SU-DHL-6 (cell line): ENCODE data around the gene MARCHF11.

Experiments used
- H2AFZ ChIP-seq: fragments of 200-600 bp; sonication (generic); 2 replicates; pipeline ENCODE4 v1.6.1; 2014; ENCODE audit warnings: low read depth, mild to moderate bottlenecking, moderate library complexity, mixed read lengths, antibody characterized with exemption, low read length; ENCODE audit not compliant: severe bottlenecking
- H3F3A ChIP-seq: fragments of 200-600 bp; shearing (Covaris generic); 2 replicates; pipeline ENCODE4 v1.6.0; 2016; ENCODE audit warnings: antibody characterized with exemption, mild to moderate bottlenecking; ENCODE audit not compliant: insufficient read depth
- H3K27ac ChIP-seq: fragments of 200-600 bp; sonication (generic); 2 replicates; pipeline ENCODE4 v1.5.1; 2016; ENCODE audit warnings: low read depth, mild to moderate bottlenecking, low read length, moderate library complexity, mixed read lengths
- H3K27me3 ChIP-seq: fragments of 200-600 bp; sonication (generic), shearing (Covaris generic); 2 replicates; pipeline ENCODE4 v1.6.0; 2014; ENCODE audit warnings: mild to moderate bottlenecking, low read length
- H3K36me3 ChIP-seq: fragments of 200-600 bp; sonication (generic); 2 replicates; pipeline ENCODE4 v1.6.1; 2014; ENCODE audit warnings: mild to moderate bottlenecking, low read length, mixed read lengths
- H3K4me2 ChIP-seq: fragments of 300-600, 200-600 bp; shearing (Covaris generic), sonication (generic); 2 replicates; pipeline ENCODE4 v1.6.0; 2014; ENCODE audit warnings: low read length, low read depth, mild to moderate bottlenecking; ENCODE audit not compliant: poor library complexity, severe bottlenecking
- H3K4me3 ChIP-seq: fragments of 200-600 bp; sonication (generic); 2 replicates; pipeline ENCODE4 v1.5.1; 2014; ENCODE audit warnings: antibody characterized with exemption, low read length, mild to moderate bottlenecking, mixed read lengths; ENCODE audit not compliant: insufficient read depth, poor library complexity, severe bottlenecking
- H3K79me2 ChIP-seq: fragments of 200-600 bp; sonication (generic); 2 replicates; pipeline ENCODE4 v1.6.1; 2014; ENCODE audit warnings: mild to moderate bottlenecking, low read length, moderate library complexity; ENCODE audit not compliant: insufficient read depth
- H3K9ac ChIP-seq: fragments of 200-600 bp; sonication (generic); 2 replicates; pipeline ENCODE4 v1.7.0; 2014; ENCODE audit warnings: mild to moderate bottlenecking, low read length
- H3K9me2 ChIP-seq: fragments of 200-600 bp; sonication (generic); replicated peaks from 2 replicates; pipeline ENCODE4 v1.6.1; 2014; ENCODE audit warnings: low read length; ENCODE audit not compliant: insufficient read depth
- H3K9me3 ChIP-seq: fragments of 200-600 bp; sonication (generic); 2 replicates; pipeline ENCODE4 v1.6.1; 2014; ENCODE audit warnings: low read length, mixed read lengths; ENCODE audit not compliant: insufficient read depth
- H4K20me1 ChIP-seq: fragments of 200-600 bp; sonication (generic); 2 replicates; pipeline ENCODE4 v1.6.1; 2014; ENCODE audit warnings: low read depth, mild to moderate bottlenecking, antibody characterized with exemption, low read length, moderate library complexity, mixed read lengths
- EZH2phosphoT487 ChIP-seq: fragments of 200-600 bp; sonication (generic), shearing (Covaris generic); conservative IDR thresholded peaks from 2 replicates; pipeline ENCODE4 v1.6.1; 2018; ENCODE audit warnings: mild to moderate bottlenecking, antibody characterized with exemption, low read length, moderate library complexity, mixed read lengths
- TF ChIP-seq, protein P1 (sequence below): fragments of 200-600 bp; sonication (generic); IDR thresholded peaks from one replicate; pipeline ENCODE4 v1.5.1; 2017; ENCODE audit warnings: antibody characterized with exemption, mild to moderate bottlenecking, low read length, moderate library complexity; ENCODE audit not compliant: insufficient read depth, poor library complexity, severe bottlenecking

Gene MARCHF11

DNA sequence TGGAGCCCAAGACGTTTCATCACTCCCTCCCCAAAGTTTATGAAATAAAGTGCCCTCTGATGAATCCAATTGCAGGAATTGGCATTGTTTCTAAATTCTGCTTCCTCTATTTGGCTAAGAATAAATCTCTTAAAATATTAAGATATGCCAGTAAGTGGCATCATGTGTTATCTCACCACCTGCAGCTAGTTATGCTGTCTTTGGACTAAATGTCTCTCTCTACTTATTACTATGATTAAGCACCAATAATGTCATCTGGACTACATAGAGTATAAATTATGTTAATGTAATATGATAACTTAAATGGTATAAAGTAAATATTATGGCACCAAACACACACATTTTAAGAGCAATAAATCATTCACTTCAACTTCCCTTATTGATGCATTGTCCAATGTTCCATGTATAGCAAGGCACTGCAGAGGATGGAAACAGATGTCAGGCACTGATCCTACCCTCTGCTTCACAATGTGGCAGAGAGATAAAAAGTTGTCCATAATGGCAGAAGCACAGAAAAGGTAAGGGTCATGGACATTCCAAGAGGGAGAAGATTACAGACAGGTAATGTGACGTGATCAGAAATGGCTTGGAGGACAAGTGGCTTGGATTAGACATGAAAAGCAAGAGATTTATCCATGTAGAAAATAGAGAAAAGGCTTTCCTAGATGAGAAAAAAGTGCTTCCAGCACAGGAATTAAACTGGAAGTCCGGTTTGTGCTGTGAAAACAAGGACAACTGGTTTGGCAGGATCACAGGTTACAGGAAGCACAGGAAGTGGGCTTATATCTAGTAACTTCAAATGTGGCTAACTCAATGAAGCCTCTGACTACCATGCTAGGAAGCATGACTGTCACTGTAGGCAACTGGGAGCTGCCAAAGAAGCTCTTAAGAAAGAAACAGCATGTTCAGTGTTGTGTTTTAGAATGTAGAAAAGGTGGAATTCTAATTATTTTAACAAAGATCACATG lies 26.7 kb downstream of the MARCHF11 start:
- no peaks in the 10 kb centered on the region for H3K9me2 ChIP-seq
- H3K4me2 ChIP-seq = no peak overlapping the region
- no peak overlapping the region for H3K4me3 ChIP-seq
- TF ChIP-seq EZH2phosphoT487 = no peak
- TF ChIP-seq, protein P1, sequence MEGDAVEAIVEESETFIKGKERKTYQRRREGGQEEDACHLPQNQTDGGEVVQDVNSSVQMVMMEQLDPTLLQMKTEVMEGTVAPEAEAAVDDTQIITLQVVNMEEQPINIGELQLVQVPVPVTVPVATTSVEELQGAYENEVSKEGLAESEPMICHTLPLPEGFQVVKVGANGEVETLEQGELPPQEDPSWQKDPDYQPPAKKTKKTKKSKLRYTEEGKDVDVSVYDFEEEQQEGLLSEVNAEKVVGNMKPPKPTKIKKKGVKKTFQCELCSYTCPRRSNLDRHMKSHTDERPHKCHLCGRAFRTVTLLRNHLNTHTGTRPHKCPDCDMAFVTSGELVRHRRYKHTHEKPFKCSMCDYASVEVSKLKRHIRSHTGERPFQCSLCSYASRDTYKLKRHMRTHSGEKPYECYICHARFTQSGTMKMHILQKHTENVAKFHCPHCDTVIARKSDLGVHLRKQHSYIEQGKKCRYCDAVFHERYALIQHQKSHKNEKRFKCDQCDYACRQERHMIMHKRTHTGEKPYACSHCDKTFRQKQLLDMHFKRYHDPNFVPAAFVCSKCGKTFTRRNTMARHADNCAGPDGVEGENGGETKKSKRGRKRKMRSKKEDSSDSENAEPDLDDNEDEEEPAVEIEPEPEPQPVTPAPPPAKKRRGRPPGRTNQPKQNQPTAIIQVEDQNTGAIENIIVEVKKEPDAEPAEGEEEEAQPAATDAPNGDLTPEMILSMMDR = no peak
- H3K27me3 ChIP-seq = no peaks in the 10 kb centered on the region
- H4K20me1 ChIP-seq = no peaks in the 10 kb centered on the region
- H3K27ac ChIP-seq = no peak overlapping the region
- H3K79me2 ChIP-seq = no peaks in the 10 kb centered on the region
- H3K36me3 ChIP-seq = no peaks in the 10 kb centered on the region
- H3F3A ChIP-seq = no peaks in the 10 kb centered on the region
- no peak overlapping the region for H2AFZ ChIP-seq
- no peaks in the 10 kb centered on the region for H3K9me3 ChIP-seq
- H3K9ac ChIP-seq = no peak overlapping the region

DNA sequence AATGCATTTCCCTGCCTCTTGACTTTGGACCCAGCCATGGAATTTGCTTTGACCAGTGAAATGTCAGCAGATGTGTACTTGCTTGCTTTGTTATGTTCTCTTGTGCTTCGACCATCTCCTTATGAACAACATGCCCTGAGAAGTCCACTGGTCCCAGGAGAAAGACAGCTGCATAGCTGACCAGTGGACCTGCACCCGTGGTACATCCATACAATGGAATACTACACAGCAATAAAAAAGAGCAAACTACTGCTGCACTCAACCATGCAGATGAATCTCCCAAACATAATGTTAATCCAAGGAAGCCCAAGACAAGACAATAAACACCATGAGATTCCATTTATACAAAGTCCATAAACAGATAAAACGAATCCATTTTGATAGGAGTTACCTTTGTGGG lies 30.0 kb downstream of the MARCHF11 start:
- H3K4me2 ChIP-seq = no peak overlapping the region
- no peak overlapping the region for H3K27ac ChIP-seq
- no peaks in the 10 kb centered on the region for H3K9me2 ChIP-seq
- H3F3A ChIP-seq = no peaks in the 10 kb centered on the region
- no peak overlapping the region for H2AFZ ChIP-seq
- H3K79me2 ChIP-seq = no peaks in the 10 kb centered on the region
- no peaks in the 10 kb centered on the region for H3K27me3 ChIP-seq
- H3K4me3 ChIP-seq = no peak overlapping the region
- no peaks in the 10 kb centered on the region for H3K9me3 ChIP-seq
- TF ChIP-seq, protein P1 = no peak
- TF ChIP-seq EZH2phosphoT487 = no peak
- H3K9ac ChIP-seq = no peak overlapping the region
- H3K36me3 ChIP-seq = no peaks in the 10 kb centered on the region
- no peaks in the 10 kb centered on the region for H4K20me1 ChIP-seq

DNA sequence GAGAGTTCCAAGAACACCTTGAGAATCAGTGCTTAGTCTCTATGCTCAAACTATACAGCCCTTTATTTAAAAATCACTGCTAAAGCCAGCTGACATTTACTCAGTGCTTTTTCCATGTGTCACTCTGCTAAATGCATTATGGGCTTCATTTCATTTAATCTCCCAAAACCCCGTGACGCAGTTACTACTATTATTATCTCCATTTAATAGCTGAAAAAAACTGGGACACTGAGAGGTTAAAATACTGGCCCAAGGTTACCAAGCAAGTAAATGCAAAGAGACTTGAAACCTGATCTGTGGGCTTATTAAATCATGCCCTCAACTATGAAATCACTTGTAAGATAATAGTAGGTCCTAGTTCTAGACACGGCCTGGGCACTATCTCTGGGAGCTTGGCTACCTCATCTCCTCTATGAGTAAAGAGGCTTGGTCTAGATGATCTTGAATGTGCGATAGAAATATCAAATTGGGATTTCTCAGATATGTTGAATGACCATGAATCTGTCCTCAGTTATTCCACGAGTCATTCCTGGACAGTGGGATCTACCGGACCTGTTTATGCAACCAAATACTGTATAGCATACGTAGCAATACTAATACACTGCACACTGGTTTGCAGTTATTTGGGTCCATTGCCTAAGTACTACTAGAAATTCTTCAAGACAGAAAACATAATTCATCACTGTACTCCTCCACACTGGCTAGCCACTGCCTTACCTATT lies 32.3 kb downstream of the MARCHF11 start:
- Histone ChIP-seq H3F3A (no peaks in the 10 kb centered on the region), H3K9me2 (no peaks in the 10 kb centered on the region), H3K36me3 (no peaks in the 10 kb centered on the region), H3K27ac (no peak overlapping the region), H3K9me3 (no peaks in the 10 kb centered on the region), H3K27me3 (no peaks in the 10 kb centered on the region), H2AFZ (no peak overlapping the region), H3K4me3 (no peak overlapping the region), H3K9ac (no peak overlapping the region), H4K20me1 (no peaks in the 10 kb centered on the region), H3K79me2 (no peaks in the 10 kb centered on the region), H3K4me2 (no peak overlapping the region)
- TF ChIP-seq EZH2phosphoT487 = no peak
- TF ChIP-seq, protein P1 = no peak
